Mucosa of descending colon (tissue), 3 donors: ENCODE results near the gene RAE1. TPM values are rescaled to one million over a fixed set of nuclear protein-coding genes. Genes with fewer than 3 reads are reported as not detected.

Source experiments
- ATAC-seq: fragments of 200-7000 bp; cut with Tn5 transposase; one replicate; pipeline ENCODE4 v1.9.1; 2020; ENCODE audit warnings: mild to moderate bottlenecking, moderate library complexity
- DNase-seq, 3 donors: peaks; one replicate each; pipeline ENCODE4 v3.0.0-alpha.2; 2020
- H3K36me3 ChIP-seq: fragments of 200-600 bp; one replicate; pipeline ENCODE4 v1.8.0; 2021; ENCODE audit warnings: low read depth, mild to moderate bottlenecking
- H3K4me1 ChIP-seq: fragments of 200-600 bp; one replicate; pipeline ENCODE4 v1.8.0; 2021; ENCODE audit warnings: low read depth, mild to moderate bottlenecking
- H3K4me3 ChIP-seq: fragments of 200-600 bp; one replicate; pipeline ENCODE4 v1.8.0; 2021; ENCODE audit warnings: mild to moderate bottlenecking
- H3K9me3 ChIP-seq: fragments of 200-600 bp; one replicate; pipeline ENCODE4 v1.8.0; 2021; ENCODE audit warnings: mild to moderate bottlenecking
- intact Hi-C, 2 donors: fragments of 100-400 bp; cut with DNase I in 1 of 2; cut with micrococcal nuclease in 1 of 2; formaldehyde crosslinking; loops; one replicate each; pipeline versions ENCODE4 v1.11.0 to v1.11.1; 2022; cut with DNase I, micrococcal nuclease
- total RNA-seq, 3 donors: library from RNA; stranded (reverse); fragmentation: NEBNext Ultra II Directional in 2 of 3; extraction: Animal tissue kit (Norgen Biotek cat#: 25700) in 2 of 3; gene quantifications; one replicate each; pipeline versions ENCODE4 v1.2.1 to v1.2.4, GENCODE V29; 2021 to 2023
- TF ChIP-seq, protein P1 (sequence below): fragments of 200-600 bp; IDR thresholded peaks from one replicate; pipeline ENCODE4 v1.8.0; 2022; ENCODE audit warnings: antibody characterized with exemption, mild to moderate bottlenecking
- donor health status: DM: no; HTN: no; CAD: no; lungs with moderate emphysema.
- donor health status: DM: no; HTN: no; CAD: no.
- donor health status: DM: no; HTN: yes; CAD: no.

Gene RAE1
- total RNA-seq, 3 donors from 2014 or later, result 17.6 to 21.0 (median 19.9) TPM

DNA sequence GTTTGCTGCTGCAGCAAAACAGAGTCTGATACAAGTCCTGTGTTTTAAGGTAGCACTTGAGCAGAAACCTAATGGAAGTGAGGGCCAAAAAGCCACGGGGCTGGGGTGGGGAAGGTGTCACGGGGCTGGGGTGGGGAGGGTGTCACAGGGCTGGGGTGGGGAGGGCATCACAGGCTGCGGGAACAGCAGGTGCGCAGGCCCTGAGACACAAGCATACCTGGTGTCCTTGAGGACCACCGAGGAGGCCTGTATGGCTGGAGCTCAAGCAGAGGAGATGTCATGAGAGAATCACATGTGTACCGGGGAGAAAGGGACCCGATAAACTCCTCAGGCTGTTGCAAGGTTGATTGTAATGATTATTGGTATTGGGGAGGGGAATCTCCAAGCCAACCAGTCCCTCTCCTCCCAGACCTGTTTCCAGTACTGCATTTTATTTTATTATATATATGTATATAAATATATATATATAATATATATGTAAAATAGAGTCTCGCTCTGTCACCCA is 35.0 kb upstream of the RAE1 start:
- no peak for ATAC-seq
- H3K9me3 ChIP-seq, result no peaks in the 10 kb centered on the region
- intact Hi-C loops, result no loop called here
- no peak overlapping the region for H3K4me3 ChIP-seq
- no peaks in the 10 kb centered on the region for H3K4me1 ChIP-seq
- DNase-seq, result no peak
- TF ChIP-seq, protein P1, sequence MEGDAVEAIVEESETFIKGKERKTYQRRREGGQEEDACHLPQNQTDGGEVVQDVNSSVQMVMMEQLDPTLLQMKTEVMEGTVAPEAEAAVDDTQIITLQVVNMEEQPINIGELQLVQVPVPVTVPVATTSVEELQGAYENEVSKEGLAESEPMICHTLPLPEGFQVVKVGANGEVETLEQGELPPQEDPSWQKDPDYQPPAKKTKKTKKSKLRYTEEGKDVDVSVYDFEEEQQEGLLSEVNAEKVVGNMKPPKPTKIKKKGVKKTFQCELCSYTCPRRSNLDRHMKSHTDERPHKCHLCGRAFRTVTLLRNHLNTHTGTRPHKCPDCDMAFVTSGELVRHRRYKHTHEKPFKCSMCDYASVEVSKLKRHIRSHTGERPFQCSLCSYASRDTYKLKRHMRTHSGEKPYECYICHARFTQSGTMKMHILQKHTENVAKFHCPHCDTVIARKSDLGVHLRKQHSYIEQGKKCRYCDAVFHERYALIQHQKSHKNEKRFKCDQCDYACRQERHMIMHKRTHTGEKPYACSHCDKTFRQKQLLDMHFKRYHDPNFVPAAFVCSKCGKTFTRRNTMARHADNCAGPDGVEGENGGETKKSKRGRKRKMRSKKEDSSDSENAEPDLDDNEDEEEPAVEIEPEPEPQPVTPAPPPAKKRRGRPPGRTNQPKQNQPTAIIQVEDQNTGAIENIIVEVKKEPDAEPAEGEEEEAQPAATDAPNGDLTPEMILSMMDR, result no peak
- H3K36me3 ChIP-seq, result no peaks in the 10 kb centered on the region

DNA sequence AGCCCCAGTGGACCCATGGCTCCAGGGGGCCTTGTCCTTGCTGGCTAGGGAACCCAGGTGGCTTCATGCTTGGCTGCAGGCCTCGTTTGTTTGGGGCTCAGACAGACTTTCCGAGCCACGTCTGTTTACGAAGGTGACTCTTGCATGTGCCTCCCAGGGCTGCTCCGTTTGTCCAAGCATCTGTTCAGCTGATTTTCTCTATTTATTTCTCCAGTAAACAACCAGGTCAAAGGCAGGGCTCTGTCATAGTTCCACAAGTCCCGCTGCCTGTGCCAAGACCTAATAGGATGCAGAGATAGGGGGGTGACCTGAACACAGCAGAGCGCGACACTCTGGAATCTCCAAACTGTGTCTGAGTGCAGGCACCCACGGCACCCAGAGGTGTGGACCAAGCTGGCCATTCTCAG is 34.3 kb upstream of the RAE1 start:
- Histone ChIP-seq H3K4me3 (no peak overlapping the region), H3K36me3 (no peaks in the 10 kb centered on the region), H3K9me3 (no peaks in the 10 kb centered on the region), H3K4me1 (no peaks in the 10 kb centered on the region)
- intact Hi-C loops, result no loop called here
- ATAC-seq (no peak), DNase-seq (no peak)
- TF ChIP-seq, protein P1, result no peak

DNA sequence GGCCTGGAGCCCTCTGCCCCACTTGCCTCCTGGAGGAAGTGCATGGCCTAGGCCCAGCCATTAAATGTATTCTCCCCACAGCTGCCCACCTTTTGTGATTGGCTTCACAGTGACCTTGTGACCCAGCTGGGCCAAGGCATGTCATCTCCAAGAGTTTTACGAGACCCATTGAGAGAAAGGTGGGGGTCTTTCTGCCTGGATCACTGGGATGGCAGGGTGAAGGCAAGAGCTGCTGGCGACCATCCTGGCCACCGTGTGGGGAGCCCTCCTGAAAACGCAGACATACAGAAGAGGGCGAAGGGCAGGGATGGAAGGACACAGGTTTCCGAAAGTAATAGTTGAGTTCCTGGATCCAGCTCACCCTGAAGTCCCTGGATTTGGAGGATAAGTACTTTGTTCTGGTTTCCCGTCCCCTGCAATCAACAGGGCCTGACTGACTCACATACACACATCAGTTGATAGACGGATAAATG is 33.7 kb upstream of the RAE1 start:
- H3K36me3 ChIP-seq, result no peaks in the 10 kb centered on the region
- no peak overlapping the region for H3K4me3 ChIP-seq
- DNase-seq, result no peak
- ATAC-seq, result no peak
- intact Hi-C loops, result no loop called here
- TF ChIP-seq, protein P1, result no peak
- no peaks in the 10 kb centered on the region for H3K9me3 ChIP-seq
- H3K4me1 ChIP-seq, result no peaks in the 10 kb centered on the region

DNA sequence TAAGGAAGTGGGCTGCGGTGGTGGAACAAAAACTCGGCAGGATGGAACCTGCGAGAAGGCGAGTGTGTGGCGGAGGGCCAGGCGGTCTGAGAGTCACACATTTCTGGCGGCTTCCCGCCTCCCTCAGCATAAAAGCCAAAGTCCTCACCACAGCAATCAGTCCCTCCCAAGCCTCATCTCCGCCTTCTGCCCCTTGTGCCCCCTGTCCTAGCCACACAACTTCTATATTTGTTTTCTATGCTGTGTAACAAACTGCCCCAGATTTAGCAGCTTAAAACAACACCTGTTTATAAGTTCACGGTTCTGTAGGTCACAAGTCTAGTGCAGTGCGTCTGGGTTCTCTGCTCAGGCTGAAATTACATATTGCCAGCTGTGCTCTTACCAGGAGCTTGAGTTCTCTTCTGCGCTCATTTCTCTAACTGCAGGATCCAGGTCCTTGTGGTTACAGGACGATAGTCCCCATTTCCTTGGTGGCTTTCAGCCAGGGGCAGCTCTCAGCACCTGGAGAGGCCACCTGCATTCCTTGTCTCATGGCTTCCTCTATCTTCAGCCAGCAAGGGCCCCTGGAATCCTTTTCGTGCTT is 33.2 kb upstream of the RAE1 start:
- TF ChIP-seq, protein P1, result no peak
- Histone ChIP-seq H3K4me1 (no peaks in the 10 kb centered on the region), H3K4me3 (no peak overlapping the region), H3K9me3 (no peaks in the 10 kb centered on the region), H3K36me3 (no peaks in the 10 kb centered on the region)
- intact Hi-C loops, result no loop called here
- DNase-seq (no peak), ATAC-seq (no peak)

DNA sequence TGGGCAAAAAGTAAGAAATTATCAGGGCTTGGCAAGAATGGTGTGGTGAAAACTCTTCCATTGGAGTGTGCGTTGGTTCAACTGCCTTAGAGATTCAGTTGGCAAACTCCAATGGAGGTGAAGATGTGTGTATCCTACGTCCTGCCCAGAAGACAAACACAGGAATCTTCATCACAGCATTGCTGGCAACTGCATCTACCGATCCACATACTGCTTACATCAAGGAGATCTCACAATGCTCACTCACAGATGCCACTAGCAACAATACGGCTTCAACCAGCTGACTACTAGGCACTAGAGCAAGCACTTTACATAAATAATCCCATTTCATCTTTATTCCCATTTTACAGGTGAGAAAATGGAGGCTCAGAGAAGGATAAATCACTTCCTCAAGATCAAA is 31.5 kb upstream of the RAE1 start:
- no peaks in the 10 kb centered on the region for H3K9me3 ChIP-seq
- TF ChIP-seq, protein P1, result no peak
- ATAC-seq, result no peak
- no peak overlapping the region for H3K4me3 ChIP-seq
- H3K4me1 ChIP-seq, result no peaks in the 10 kb centered on the region
- H3K36me3 ChIP-seq, result no peaks in the 10 kb centered on the region
- no peak for DNase-seq
- intact Hi-C loops, result no loop called here
